Upper lobe of left lung (tissue), 4 donors: Measurements from ENCODE around the gene CABCOCO1.

Experiments
- EP300 ChIP-seq, 4 donors: sonication (generic); formaldehyde crosslinking; IDR thresholded peaks; one replicate each; pipeline ENCODE4 v1.5.1; 2017; ENCODE audit warnings: antibody characterized with exemption in 4 of 4, control low read depth in 2 of 4
- POLR2A ChIP-seq, 4 donors: fragments of 450-650 bp; IDR thresholded peaks; one replicate each; pipeline ENCODE4 v1.5.1; 2016 to 2017; ENCODE audit warnings: antibody characterized with exemption in 4 of 4, mild to moderate bottlenecking in 2 of 4
- POLR2AphosphoS5 ChIP-seq, 2 donors: sonication (generic); formaldehyde crosslinking; IDR thresholded peaks; one replicate each; pipeline ENCODE4 v1.5.1; 2017; ENCODE audit warnings: antibody characterized with exemption in 2 of 2
- TF ChIP-seq, protein P1 (sequence below), 6 experiments: fragments of 450-650 bp in 4 of 6; fragments of 200-600 bp in 2 of 6; sonication (generic) in 2 of 6; IDR thresholded peaks; one replicate each; pipeline ENCODE4 v1.5.1; 2016 to 2019; ENCODE audit warnings: antibody characterized with exemption in 6 of 6

DNA sequence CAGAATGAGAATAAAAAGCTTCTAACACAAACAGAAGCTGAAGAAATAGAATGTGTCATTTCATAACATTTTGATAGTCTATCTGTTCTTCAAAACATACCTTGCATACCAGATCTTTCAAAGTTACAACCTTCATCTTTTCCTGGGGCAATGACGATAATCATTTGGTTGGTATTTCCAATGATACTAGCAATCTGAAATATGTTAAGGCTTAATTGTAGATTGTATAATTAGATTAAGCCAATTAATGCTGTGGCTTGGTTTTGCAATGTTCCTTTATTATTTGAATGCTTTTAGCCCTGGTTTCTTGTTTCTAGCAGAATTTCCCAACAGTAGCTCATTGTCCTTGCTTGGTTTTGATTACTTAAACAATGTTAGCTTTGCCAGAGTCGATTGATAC lies 84.6 kb downstream of the CABCOCO1 start:
- TF ChIP-seq, protein P1, sequence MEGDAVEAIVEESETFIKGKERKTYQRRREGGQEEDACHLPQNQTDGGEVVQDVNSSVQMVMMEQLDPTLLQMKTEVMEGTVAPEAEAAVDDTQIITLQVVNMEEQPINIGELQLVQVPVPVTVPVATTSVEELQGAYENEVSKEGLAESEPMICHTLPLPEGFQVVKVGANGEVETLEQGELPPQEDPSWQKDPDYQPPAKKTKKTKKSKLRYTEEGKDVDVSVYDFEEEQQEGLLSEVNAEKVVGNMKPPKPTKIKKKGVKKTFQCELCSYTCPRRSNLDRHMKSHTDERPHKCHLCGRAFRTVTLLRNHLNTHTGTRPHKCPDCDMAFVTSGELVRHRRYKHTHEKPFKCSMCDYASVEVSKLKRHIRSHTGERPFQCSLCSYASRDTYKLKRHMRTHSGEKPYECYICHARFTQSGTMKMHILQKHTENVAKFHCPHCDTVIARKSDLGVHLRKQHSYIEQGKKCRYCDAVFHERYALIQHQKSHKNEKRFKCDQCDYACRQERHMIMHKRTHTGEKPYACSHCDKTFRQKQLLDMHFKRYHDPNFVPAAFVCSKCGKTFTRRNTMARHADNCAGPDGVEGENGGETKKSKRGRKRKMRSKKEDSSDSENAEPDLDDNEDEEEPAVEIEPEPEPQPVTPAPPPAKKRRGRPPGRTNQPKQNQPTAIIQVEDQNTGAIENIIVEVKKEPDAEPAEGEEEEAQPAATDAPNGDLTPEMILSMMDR (IDR thresholded peaks at IDR 0.05): no peak
- TF ChIP-seq POLR2A (IDR thresholded peaks at IDR 0.05): no peak
- no peak for TF ChIP-seq POLR2AphosphoS5 (IDR thresholded peaks at IDR 0.05)
- no peak for TF ChIP-seq EP300 (IDR thresholded peaks at IDR 0.05)
